HG02678 (cell line): ENCODE results near the gene ERC2.

Experiments used
- ATAC-seq: cut with Tn5 transposase; IDR thresholded peaks from one replicate; pipeline ENCODE4 v1.9.1; 2021; ENCODE audit warnings: mild to moderate bottlenecking, moderate library complexity; ENCODE audit not compliant: unreplicated experiment

ERC2 gene

DNA sequence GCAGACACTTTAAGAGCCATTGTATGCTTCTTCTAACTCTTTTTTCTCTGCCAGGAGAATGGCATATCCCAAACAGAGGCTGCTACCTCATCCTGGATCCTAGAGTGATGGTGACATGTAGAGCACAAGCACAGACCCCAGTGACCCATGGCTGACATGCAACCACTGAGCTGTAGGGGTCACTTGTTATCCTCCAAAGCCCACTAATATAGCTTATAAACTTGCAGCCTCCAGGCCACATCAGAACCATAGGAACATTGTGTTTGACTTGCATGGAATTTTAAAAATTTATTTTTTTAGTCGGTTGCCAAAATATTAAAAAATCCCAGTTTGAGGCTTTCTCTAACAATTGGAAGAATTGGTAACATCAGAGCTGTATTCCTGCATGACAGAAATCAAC is 698.2 kb downstream of the ERC2 start:
- no peak for ATAC-seq

DNA sequence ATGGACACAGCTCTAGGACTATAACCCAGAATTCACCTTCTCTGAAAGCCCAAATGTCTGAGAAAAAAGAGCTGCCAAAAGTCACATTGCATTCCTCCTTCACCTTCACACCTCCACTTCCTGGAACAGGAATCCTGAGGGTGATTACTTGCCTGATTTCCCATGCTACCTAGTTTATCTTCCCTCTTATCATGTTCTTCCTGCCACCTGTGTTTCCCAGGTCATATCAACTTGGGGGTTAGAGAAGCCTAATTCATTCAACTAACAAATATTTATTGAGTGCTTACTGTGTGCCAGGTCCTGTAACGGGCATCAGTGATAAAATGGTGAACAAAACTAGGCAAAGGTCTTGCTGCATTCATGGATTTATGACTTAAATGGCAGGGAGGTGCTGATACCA is 701.5 kb downstream of the ERC2 start:
- no peak for ATAC-seq

DNA sequence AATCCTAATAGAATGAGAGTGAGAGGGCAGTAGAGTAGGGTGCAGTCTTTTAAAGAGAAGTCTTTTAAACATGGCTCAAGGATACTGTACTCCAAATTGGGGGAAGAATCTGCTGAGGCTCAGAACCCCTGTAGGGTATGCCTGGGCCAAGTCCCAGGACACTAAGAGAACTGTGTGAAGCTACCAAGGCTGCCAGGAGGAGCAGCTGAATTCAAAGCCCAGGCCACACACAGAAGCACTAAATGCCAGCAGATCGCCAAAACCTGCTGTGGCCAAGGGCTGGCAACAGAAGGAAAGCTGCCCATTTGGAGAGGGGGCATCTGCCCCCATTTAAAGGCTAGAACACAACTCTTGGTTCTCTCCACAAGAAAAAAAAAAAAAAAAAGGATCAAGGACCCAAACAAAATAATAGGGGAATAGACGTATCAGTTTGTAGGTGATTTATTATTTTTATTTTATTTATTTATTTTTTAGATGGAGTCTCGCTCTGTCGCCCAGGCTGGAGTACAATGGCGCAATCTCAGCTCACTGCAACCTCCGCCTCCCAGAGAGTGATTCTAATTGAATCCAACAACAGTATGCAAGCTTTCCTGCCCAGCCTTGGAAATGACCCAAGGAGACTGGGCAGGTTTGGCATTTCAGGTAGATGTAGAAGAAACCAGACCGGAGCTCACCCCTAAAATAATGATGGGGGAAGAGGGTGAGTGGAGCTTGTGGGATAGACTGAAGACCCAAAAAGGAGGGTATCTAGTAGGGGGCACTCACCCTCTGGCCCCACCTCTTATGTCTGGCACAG is 702.2 kb downstream of the ERC2 start:
- ATAC-seq, result no peak

DNA sequence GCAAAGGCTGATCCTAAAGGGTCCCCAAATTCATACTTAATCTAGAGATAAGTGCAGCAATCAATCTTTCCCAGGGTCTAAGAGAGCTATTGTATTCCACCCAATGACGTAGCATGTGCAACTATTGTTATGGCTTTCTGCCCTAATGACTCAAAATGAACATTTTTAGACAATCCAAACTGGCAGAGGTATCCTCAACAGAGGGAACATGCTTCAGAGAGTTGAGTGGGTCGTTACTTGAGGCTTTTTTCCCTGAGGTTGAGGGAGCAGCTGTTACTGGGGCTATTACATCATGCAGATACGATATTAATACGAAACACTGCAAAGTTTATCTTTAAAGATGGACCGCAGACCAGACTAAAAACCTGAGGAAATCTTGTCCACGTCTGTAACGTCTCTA is 702.9 kb downstream of the ERC2 start:
- no peak for ATAC-seq

DNA sequence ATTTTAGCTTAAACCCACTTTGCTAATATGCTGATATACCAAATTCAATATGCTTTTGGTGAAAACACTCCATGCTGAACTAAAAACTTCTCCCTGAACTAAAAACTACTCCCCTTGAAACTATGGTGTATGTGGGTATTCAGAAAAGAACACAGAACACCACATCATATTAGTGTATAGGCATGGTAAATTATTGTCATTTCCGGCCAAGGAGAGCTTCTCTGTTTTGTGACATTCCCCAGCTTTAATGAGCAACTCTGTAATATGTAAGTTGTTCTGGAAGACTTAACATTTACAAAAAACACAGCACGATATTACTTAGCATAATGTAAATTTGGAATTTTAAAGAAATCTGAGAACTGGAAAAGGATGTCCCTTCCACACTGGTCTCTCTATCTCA is 711.3 kb downstream of the ERC2 start:
- no peak for ATAC-seq

DNA sequence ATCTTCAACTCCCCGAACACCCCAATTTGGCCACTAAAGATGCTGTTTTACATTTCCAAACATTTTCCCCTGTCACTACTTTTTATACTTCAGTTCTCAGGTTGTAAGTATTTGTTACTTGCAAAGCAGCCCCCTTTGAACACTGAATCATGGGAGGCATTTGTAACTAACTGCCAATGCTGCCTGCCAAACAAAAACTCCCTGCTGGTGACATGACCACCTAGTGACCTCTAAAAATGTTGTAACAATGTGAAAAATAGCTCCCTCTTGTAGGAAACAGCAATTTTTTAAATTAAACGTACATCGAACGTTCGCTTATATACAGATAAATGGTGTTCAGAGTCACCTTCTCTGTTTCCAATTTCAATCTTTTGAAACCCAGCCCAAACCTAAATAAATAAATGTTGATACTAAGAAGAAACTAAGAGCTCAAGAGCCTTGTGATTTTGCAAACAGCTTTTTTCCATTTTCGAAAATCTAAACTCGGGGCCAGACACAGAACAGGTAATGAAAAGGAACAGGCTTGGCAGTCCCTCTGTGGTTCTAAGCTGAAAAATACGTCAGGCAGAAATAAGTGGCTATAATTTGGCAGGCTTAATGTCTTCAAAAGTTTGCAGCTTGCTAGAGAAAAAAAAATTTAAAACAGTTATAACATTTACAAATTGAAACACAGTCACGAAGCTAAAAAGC is 712.6 kb downstream of the ERC2 start:
- ATAC-seq, result no peak

DNA sequence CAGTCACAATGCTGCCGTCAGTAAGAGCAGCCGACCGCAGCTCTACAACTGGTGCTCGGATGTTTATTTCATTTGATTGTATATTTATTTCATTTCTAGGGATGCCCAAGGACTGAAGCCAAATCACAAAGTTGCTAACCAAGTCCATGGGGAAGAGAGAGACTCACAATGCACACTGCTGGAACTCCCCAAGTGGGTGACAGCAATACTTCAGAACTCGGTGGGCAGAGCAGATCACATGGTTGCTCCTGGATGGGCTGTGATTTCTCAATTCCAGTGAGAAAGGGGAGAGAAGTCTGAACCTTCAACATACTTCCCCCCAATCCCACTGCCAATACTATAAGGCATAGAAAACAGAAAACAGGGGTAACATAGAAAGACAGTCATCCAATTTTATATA is 715.4 kb downstream of the ERC2 start:
- no peak for ATAC-seq

DNA sequence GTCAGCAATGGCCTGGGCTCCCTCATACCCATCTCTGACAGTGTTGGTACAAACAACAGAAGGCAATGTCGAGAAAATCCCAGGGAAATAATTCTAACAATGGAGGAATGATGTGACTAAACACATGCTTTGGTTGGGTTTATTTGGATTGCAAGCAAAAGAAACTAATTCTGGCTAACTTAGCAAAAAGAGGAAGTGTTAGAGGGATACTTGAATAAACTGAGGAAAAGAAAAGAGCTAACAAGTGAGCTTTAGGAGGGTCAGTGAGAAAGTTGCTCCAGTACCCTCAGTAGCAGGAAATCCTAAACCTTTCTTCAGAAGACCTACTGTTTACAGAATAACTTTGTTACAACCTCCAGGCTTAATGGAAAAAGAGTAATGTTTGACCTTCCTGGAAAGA is 716.5 kb downstream of the ERC2 start:
- no peak for ATAC-seq

DNA sequence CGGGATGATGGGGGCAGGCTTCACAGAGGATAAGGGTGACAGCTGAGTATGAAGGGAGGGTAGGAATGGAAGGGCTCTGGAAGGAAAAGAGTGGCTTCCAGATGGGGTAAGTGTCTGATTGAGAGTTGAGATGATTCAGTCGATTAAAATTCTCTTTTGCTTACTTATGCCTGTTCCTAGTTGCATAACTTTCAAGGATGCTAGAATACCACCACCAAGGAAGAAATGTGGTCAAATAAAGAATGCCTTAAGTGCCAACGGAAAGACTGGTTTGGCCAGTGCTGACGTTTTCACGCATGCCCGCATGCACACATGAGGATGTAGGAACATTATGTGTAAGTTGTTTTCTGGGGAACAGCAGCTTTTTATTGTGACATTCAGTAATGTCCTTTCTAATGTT is 717.7 kb downstream of the ERC2 start:
- ATAC-seq, result no peak

DNA sequence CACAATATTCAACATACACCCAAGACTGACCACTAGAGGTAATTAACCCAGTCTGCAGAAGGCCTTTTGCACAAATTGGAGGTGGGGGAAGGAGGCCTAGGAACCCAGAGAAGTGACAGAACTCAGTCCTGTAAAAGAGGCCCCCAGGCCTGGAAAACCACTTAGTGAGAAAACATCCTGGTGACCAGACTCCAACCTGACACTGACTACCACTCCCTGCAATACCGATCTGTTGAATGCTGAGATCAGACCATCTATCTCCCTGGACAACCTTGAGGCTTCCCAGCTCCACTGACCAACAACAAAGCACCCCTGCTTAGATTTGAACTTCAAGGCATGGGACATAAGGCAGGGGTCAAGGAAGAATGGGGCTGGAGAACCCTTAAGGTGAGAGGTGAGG is 719.2 kb downstream of the ERC2 start:
- no peak for ATAC-seq

DNA sequence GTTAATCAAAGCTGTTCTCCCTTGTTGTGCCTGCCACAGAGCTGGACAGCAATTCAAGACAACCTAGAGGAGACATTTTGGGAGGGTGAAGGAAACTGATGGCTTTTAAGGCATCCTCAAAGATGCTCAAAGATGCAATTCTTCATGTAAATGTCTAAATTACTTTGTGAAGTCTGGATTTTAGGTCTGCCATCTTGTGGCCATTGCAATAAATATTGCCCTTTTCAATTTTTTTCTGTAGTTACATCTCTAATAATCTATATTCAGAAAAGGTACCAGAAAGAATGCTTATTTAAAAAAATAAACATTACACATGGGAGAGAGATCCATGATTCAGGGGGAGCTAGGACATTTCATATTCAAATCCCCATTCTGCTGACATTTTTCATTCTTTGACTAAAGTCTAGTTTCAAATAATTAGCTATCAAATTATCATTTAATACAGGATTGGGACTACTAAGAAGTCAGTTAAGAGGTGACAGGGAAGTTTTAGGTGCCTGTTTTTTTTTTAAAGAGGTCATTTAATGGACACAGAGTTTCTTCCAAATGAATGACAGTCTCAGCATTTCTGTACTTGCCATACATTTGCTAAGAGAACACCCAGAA is 721.4 kb downstream of the ERC2 start:
- ATAC-seq, result no peak

DNA sequence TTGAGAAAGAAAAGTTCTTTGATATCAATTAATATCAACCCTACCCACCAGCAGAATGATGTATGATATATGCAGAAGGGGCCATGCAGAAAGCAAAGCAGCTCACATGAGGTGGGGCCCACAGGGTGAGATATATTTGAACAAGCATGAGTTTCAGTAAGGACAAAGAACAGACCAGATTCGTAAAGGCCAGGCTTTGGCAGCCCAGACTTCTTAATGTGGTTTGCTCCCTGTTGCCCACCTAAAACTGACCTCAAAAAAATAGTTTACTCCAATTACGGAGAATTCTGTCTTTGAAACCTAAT is 725.5 kb downstream of the ERC2 start:
- no peak for ATAC-seq

DNA sequence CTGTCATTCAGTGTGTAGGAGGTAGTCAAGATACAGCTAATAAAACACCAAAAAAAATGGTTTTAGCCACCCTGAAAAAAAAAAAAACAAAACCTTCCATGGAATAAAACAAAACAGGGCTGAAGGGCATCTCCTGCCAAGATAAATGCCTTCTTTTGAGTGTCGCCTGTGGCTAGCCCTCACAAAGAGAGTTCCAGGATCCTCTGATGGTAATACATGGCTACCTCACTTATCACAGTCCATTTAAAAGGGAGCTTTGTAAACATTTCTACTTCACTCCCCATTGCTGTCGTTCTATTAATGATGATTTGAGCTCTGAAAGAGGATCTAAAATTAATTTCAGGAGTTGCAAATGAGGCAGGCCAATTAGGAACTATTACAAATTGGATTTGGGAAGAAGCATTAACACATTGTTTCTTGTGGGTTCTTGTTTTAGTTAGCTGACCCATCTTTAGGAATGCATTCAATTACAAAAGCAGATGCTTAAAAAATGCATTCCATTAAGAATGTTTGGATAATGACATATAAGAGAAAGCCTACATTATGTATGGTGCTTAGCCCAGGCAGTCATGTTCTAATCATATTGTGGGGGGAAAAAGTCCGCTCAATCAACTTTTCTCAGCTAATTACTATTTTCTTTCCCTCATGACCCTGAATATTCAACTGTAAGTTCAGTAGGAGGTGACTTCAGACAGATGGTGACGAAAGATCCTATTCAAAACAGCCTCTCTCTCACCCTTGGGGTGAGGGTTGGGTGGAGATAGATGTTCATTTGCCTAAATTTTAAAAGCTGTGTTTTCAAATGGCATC is 726.0 kb downstream of the ERC2 start:
- ATAC-seq, result no peak

DNA sequence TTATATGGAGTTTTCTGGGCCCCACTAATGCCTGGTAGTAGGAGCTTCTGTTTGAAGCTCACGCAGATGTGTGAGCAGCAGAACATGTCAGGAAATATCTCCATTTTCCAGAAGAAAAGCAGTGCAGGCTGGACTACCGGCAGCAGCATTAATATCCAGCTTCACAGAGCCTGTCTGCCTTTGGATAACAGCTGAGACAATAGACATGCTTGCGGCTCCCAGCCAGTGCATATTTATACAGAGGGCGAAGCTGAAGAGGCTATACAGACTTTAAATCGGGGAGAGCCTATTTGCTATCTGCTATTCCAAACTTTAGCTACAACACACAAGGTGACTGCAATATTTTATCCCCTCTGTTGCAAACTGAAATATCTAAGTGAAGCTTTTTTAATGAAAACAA is 731.1 kb downstream of the ERC2 start:
- ATAC-seq, result no peak

DNA sequence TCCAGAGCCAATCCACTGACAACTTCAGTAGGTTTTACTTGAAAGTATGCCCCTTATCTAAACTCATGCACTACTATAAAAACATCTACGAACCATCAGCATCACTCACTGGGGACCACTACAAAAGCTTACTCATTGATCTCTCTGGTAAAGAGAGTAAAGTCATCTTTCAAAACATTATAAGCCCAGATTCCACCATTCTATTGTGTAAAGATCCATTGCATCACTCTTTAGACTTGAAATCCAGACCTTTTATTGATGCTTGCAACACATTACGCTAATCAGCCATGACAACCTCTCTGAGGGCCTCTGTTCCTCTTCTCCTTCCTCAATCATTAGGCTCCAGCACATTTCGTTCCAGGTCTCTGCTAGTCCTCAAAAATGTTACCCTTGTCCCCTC is 732.3 kb downstream of the ERC2 start:
- no peak for ATAC-seq

DNA sequence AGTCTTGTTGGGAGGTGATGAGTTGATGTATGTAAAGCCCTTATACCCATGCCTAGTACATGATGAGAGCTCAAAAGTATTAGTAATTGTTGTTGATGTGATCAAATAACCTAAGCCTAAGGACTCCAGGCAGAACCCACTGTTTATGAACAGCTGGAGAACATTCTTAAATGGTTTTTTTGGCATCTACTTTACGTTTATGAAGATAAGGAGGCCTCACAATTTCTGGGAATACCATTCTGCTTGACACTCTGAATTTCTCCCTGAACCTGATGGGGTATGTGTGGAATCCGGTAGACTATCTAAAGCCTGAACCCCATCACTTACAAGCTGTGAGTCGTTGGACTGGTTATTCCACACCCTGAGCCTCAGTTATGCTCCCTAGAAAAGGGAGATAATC is 736.5 kb downstream of the ERC2 start:
- no peak for ATAC-seq

DNA sequence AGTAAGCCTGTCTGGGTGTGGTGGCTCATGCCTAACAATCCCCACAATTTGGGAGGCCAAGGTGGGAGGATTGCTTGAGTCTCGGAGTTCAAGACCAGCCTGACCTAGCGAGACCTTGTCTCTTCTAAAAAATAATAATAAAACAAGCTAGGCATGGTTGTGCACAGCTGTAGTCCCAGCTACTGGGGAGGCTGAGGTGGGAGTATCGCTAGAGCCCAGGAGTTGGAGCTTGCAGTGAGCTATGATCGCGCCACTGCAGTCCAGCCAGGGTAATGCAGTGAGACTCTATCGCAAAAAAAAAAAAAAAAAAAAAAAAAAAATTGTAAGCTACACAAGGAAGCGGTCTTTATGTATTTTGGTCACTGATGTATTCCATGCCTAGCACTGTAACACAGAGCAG is 738.7 kb downstream of the ERC2 start:
- ATAC-seq, result no peak

DNA sequence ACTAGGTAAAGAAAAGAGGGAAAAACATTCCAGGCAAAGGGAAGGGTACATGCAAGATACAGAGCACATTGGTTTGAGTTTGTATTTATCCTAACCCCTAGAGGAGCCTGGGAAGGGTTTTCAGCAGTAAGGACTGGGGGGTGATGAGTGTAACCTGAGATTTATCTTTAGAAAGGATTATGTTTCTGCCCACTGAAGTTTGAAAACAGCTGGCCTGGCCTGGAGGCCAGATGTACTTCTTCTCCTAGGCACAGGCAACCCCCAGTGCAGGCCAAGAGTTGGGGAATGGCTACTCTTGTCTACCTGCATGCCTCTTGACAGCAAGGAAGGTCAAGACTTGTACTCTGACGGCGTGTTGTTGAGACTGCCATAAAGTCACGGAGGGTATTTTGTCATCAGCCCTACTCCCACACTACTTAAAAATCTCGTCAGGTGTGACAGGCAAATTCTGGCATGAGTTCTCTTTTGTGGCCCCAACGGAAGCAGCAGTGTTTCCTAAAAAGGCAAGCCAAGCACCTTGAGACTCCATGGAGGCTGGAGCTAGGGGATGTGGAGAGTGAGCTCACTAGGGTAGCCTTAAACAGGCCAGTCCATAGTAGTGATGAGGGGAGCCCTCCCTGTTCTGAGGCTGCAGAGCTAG is 739.7 kb downstream of the ERC2 start:
- no peak for ATAC-seq

DNA sequence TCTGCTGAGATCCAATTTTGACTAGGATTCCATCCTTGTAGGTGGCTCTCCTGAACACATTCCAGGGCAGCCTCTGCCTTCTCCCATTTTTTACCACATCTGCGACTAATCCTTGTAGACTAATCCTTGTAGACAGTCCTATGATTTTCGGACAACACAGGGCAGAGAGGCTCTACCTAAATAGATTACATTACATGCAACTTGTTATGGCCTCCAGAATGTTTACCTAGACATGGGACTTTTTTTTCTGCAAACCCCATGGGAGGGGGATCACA is 741.8 kb downstream of the ERC2 start:
- no peak for ATAC-seq

DNA sequence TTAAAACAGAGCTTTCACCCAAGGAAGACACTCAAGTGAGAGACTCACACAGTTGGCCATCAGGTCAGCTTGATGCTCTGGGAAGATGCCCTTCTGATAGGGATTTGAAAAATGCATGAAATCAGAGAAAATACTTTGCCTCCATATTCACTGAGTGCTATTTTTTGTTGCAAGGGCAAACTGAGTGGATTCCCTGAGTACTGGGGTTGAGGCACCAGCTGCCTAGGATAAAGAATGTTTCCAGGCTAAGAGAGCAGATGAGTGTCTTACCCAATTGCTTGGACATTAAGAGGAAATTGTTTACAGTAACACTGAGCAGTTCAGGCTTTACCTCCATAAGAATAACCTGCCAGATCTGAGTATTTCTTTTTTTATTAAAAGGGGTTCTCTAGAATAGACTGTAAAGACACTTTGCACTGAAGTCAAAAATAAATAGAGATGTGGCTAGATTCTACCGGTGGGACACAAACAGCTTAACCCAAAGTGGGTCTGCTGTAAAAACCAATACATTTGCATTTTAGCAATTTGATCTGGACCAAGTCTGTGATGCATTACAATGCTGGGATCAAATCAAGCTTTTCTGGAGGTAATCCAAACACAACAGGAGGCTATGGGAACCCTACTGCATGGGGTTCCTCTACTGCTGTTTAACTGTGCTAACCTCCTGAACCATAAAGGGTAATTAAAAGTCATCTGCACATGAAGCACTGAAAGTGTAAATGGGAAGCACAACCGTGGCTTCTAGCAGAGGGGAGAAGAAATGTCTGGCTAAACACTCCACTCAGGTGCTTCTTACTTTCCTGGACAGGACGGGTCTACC is 742.4 kb downstream of the ERC2 start:
- ATAC-seq, result no peak

DNA sequence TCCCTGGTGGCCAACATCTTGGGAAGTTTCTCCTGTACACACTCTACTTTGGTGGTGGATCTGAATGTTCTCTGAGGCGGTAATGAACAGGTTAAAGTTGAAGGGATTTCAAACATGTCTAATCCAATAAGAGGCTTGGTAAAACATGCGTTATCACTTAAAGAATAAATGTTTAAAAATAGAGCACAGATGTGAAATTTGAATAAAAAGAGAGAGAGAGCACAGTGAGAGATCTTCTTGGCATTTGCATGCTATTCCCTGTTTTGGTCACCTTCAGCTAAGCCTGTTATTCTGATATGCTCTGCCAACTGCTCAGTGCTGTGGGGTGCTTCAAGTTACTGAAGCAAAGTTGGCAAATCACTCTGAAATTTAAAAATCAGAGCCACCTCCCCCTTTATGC is 743.4 kb downstream of the ERC2 start:
- no peak for ATAC-seq
